B cell (primary cell): ENCODE data around the gene NAXD. TPM values are rescaled to one million over a fixed set of nuclear protein-coding genes. Genes with fewer than 3 reads are reported as not detected.

Source experiments
- ATAC-seq: fragments of 200-7000 bp; cut with Tn5 transposase; one replicate; pipeline ENCODE4 v1.10.0; 2021; ENCODE audit warnings: low read depth, mild to moderate bottlenecking, moderate number of reproducible peaks, moderate library complexity
- CTCF ChIA-PET: fragments of 350-600 bp; sonication (Branson Sonifier 250); formaldehyde crosslinking; loops from one replicate; lab custom pipeline; 2021; ENCODE audit warnings: antibody characterized with exemption, inconsistent platforms; lab: Charles Lee
- POLR2A ChIA-PET: fragments of 350-600 bp; sonication (Branson Sonifier 250); formaldehyde crosslinking; loops from one replicate; lab custom pipeline; 2021; ENCODE audit warnings: antibody characterized with exemption; lab: Charles Lee
- DNase-seq: peaks from one replicate; pipeline ENCODE4 v3.0.0; 2013
- H2AFZ ChIP-seq: 2 replicates; pipeline ENCODE4 v1.6.1; 2012; ENCODE audit warnings: mild to moderate bottlenecking, low read depth, low read length; ENCODE audit not compliant: insufficient read depth, poor library complexity, severe bottlenecking
- H3K27ac ChIP-seq, 2 donors: 1 replicate in 1 of 2; 2 replicates in 1 of 2; pipeline ENCODE4 v1.5.1; 2012 to 2013; ENCODE audit warnings: low read length in 2 of 2, mild to moderate bottlenecking in 2 of 2, moderate library complexity in 1 of 2
- H3K27me3 ChIP-seq, 4 experiments: fragments of 200-600 bp in 1 of 4; sonication (generic) in 1 of 4; replicated peaks in 1 of 4; 1 replicate in 2 of 4; 2 replicates in 2 of 4; pipeline versions ENCODE4 v1.6.1 to v1.7.0; 2013 to 2016; ENCODE audit warnings: low read length in 3 of 4, mild to moderate bottlenecking in 2 of 4, mixed read lengths in 1 of 4, moderate library complexity in 1 of 4; ENCODE audit not compliant: insufficient read depth in 4 of 4, control insufficient read depth in 3 of 4; ENCODE audit errors: control extremely low read depth in 1 of 4
- H3K36me3 ChIP-seq, 2 experiments: replicated peaks in 1 of 2; 1 replicate in 1 of 2; 2 replicates in 1 of 2; pipeline versions ENCODE4 v1.6.1 to v1.7.1; 2013; ENCODE audit warnings: low read length in 1 of 2; ENCODE audit not compliant: insufficient read depth in 2 of 2, control insufficient read depth in 1 of 2; ENCODE audit errors: control extremely low read depth in 1 of 2, extremely low read depth in 1 of 2
- H3K4me1 ChIP-seq, 2 donors: fragments of 200-600 bp in 1 of 2; sonication (generic) in 1 of 2; 1 replicate in 1 of 2; 2 replicates in 1 of 2; pipeline versions ENCODE4 v1.5.1 to v1.6.1; 2013 to 2017; ENCODE audit warnings: low read length in 2 of 2; ENCODE audit not compliant: control insufficient read depth in 2 of 2, insufficient read depth in 2 of 2
- H3K4me2 ChIP-seq: replicated peaks from 2 replicates; pipeline ENCODE3; 2012; ENCODE audit warnings: mild to moderate bottlenecking, low read depth, low read length; ENCODE audit not compliant: poor library complexity, severe bottlenecking
- H3K4me3 ChIP-seq, 5 experiments: fragments of 200-600 bp in 1 of 5; sonication (generic) in 1 of 5; 1 replicate in 3 of 5; 2 replicates in 2 of 5; pipeline versions ENCODE4 v1.5.1 to v1.7.0; 2011 to 2016; ENCODE audit warnings: low read length in 4 of 5, mild to moderate bottlenecking in 4 of 5, low read depth in 2 of 5, control low read depth in 1 of 5, moderate library complexity in 1 of 5; ENCODE audit not compliant: insufficient read depth in 1 of 5; ENCODE audit errors: control extremely low read depth in 1 of 5, extremely low read depth in 1 of 5
- H3K79me2 ChIP-seq: fragments of 200-600 bp; sonication (generic); one replicate; pipeline ENCODE4 v1.6.0; 2016; ENCODE audit warnings: low read length; ENCODE audit not compliant: control insufficient read depth, insufficient read depth
- H3K9ac ChIP-seq: fragments of 200-600 bp; sonication (generic); 2 replicates; pipeline ENCODE4 v1.6.1; 2017; ENCODE audit warnings: mild to moderate bottlenecking, low read length, moderate library complexity
- H3K9me3 ChIP-seq, 3 donors: one replicate each; pipeline versions ENCODE4 v1.6.1 to v1.7.1; 2013; ENCODE audit warnings: low read length in 2 of 3; ENCODE audit not compliant: control insufficient read depth in 2 of 3, insufficient read depth in 1 of 3; ENCODE audit errors: control extremely low read depth in 1 of 3
- H4K20me1 ChIP-seq: 2 replicates; pipeline ENCODE4 v1.6.0; 2012; ENCODE audit warnings: mild to moderate bottlenecking, low read length; ENCODE audit not compliant: insufficient read depth, control insufficient read depth, poor library complexity, severe bottlenecking
- H3K27ac Mint-ChIP-seq: one replicate; pipeline ENCODE4 v1.8.0; 2021; ENCODE audit warnings: mixed read lengths
- H3K27me3 Mint-ChIP-seq: one replicate; pipeline ENCODE4 v1.8.0; 2021; ENCODE audit warnings: mixed read lengths
- H3K4me1 Mint-ChIP-seq: one replicate; pipeline ENCODE4 v1.8.0; 2021; ENCODE audit warnings: mixed read lengths
- H3K4me3 Mint-ChIP-seq: one replicate; pipeline ENCODE4 v1.8.0; 2021; ENCODE audit warnings: mixed read lengths
- H3K9me3 Mint-ChIP-seq: one replicate; pipeline ENCODE4 v1.8.0; 2022; ENCODE audit warnings: mixed read lengths; ENCODE audit not compliant: insufficient read depth
- EZH2 ChIP-seq: IDR thresholded peaks from 2 replicates; pipeline ENCODE4 v1.6.1; 2012; ENCODE audit warnings: borderline replicate concordance, low read depth, mild to moderate bottlenecking, moderate library complexity, low read length; ENCODE audit not compliant: insufficient read depth, poor library complexity, severe bottlenecking
- WGBS: methylation state at CpG from one replicate; pipeline ENCODE4 v1.1.5; 2013; ENCODE audit warnings: missing lambda C conversion rate; ENCODE audit not compliant: insufficient coverage; 5-methylcytosine and 5-hydroxymethylcytosine counted together
- intact Hi-C: fragments of 100-400 bp; cut with micrococcal nuclease; formaldehyde crosslinking; loops from one replicate; pipeline ENCODE4 v1.10.0; 2022
- polyA plus RNA-seq: library from polyadenylated mRNA; depleted of rRNA; stranded (reverse); fragments of >200 nt; gene quantifications from 2 replicates; pipeline ENCODE4 v1.2.3, GENCODE V29; 2012
- total RNA-seq, 2 donors: library from RNA; stranded (reverse); fragments of 120-200 nt in 1 of 2; gene quantifications; 1 replicate in 1 of 2; 2 replicates in 1 of 2; pipeline versions ENCODE4 v1.2.3 to v1.2.4, GENCODE V29; 2013 to 2022
- TF ChIP-seq, protein P1 (sequence below): fragments of 200-600 bp; IDR thresholded peaks from one replicate; pipeline ENCODE4 v1.8.0; 2022; ENCODE audit warnings: antibody characterized with exemption, mild to moderate bottlenecking

The NAXD gene
- total and polyA plus RNA-seq, 2 donors (not counting 1 experiment from before 2014, with no cell fraction given): 28.4 to 33.3 TPM

GRCh38 chr13:110638814-110639806 lies 23.8 kb downstream of the NAXD start:
- no peaks in the 10 kb centered on the region for H3K27me3 Mint-ChIP-seq
- intact Hi-C loops: no loop called here
- Histone ChIP-seq H2AFZ (no peak overlapping the region), H3K79me2 (peaks cover 10% of the 10 kb centered on the region), H3K9ac (no peak overlapping the region), H3K27ac (no peak overlapping the region), H3K4me1 (no peaks in the 10 kb centered on the region), H4K20me1 (peaks cover 18% of the 10 kb centered on the region), H3K9me3 (no peaks in the 10 kb centered on the region), H3K36me3 (peaks cover 2 to 89% of the 10 kb centered on the region in 2 experiments), H3K27me3 (no peaks in the 10 kb centered on the region), H3K4me2 (no peak overlapping the region), H3K4me3 (no peak overlapping the region)
- CTCF ChIA-PET: interaction anchor here (0.7 to 1.4 kb wide), 2 partner anchors 13 to 78 kb away, joined by 3 read pairs; no protein-coding TSS in a partner anchor
- 92% methylated on average over 38 of the region's 39 CpGs for WGBS
- DNase-seq (no peak), ATAC-seq (no peak)
- no peaks in the 10 kb centered on the region for H3K9me3 Mint-ChIP-seq
- no peak overlapping the region for H3K4me3 Mint-ChIP-seq
- H3K27ac Mint-ChIP-seq: no peak overlapping the region
- no peak for TF ChIP-seq EZH2
- TF ChIP-seq, protein P1, sequence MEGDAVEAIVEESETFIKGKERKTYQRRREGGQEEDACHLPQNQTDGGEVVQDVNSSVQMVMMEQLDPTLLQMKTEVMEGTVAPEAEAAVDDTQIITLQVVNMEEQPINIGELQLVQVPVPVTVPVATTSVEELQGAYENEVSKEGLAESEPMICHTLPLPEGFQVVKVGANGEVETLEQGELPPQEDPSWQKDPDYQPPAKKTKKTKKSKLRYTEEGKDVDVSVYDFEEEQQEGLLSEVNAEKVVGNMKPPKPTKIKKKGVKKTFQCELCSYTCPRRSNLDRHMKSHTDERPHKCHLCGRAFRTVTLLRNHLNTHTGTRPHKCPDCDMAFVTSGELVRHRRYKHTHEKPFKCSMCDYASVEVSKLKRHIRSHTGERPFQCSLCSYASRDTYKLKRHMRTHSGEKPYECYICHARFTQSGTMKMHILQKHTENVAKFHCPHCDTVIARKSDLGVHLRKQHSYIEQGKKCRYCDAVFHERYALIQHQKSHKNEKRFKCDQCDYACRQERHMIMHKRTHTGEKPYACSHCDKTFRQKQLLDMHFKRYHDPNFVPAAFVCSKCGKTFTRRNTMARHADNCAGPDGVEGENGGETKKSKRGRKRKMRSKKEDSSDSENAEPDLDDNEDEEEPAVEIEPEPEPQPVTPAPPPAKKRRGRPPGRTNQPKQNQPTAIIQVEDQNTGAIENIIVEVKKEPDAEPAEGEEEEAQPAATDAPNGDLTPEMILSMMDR: no peak
- POLR2A ChIA-PET: interaction anchor here (0.9 kb wide), 1 partner anchor 24 kb away, joined by 3 read pairs; the partner anchor contains the start of gene NAXD
- H3K4me1 Mint-ChIP-seq: peaks cover 2% of the 10 kb centered on the region
